Nephron progenitor cell (in vitro differentiated cells): Measurements from ENCODE around the gene SMTNL1.

ENCODE experiments used
- DNase-seq: peaks from one replicate; pipeline ENCODE4 v3.0.0; 2021
- H3K27ac Mint-ChIP-seq: 2 replicates; pipeline ENCODE4 v1.8.0; 2021; ENCODE audit warnings: mild to moderate bottlenecking, moderate library complexity, mixed read lengths
- H3K27me3 Mint-ChIP-seq: 2 replicates; pipeline ENCODE4 v1.8.0; 2021; ENCODE audit warnings: mild to moderate bottlenecking, low read depth, mixed read lengths; ENCODE audit not compliant: poor library complexity
- H3K36me3 Mint-ChIP-seq: 2 replicates; pipeline ENCODE4 v1.8.0; 2021; ENCODE audit warnings: low read depth, mixed read lengths
- H3K4me1 Mint-ChIP-seq: 2 replicates; pipeline ENCODE4 v1.8.0; 2021; ENCODE audit warnings: mixed read lengths
- H3K4me3 Mint-ChIP-seq: 2 replicates; pipeline ENCODE4 v1.8.0; 2021; ENCODE audit warnings: mild to moderate bottlenecking, moderate library complexity, mixed read lengths
- H3K9me3 Mint-ChIP-seq: 2 replicates; pipeline ENCODE4 v1.8.0; 2021; ENCODE audit warnings: mild to moderate bottlenecking, moderate library complexity, mixed read lengths
- TF ChIP-seq, protein P1 (sequence below): fragments of 200-600 bp; sonication (generic); IDR thresholded peaks from 2 replicates; pipeline ENCODE4 v1.5.0; 2021; ENCODE audit warnings: antibody characterized with exemption

SMTNL1 gene

DNA sequence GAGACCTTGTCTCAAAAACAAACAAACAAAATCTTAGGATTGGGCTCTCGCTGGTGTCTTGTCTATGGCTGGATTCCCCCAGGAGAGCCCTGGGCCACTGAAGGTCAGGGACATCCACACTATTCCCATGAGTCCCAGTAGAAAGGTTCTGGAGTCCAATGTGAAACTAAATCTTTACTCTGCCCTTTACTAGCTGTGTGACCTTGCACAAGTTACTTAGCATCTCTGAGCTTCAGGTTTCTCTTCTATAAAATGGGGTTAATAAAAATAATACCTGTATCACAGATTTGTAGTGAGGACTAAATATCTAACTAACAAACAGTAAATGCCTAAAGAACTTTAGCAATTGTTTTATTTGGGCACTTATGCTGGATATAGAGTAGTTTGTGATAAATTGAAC lies 30.9 kb upstream of the SMTNL1 start:
- Mint-ChIP-seq H3K4me1 (peaks cover 8% of the 10 kb centered on the region), H3K4me3 (no peak overlapping the region), H3K27ac (no peak overlapping the region), H3K9me3 (no peaks in the 10 kb centered on the region), H3K27me3 (peaks cover 7% of the 10 kb centered on the region), H3K36me3 (no peaks in the 10 kb centered on the region)
- TF ChIP-seq, protein P1, sequence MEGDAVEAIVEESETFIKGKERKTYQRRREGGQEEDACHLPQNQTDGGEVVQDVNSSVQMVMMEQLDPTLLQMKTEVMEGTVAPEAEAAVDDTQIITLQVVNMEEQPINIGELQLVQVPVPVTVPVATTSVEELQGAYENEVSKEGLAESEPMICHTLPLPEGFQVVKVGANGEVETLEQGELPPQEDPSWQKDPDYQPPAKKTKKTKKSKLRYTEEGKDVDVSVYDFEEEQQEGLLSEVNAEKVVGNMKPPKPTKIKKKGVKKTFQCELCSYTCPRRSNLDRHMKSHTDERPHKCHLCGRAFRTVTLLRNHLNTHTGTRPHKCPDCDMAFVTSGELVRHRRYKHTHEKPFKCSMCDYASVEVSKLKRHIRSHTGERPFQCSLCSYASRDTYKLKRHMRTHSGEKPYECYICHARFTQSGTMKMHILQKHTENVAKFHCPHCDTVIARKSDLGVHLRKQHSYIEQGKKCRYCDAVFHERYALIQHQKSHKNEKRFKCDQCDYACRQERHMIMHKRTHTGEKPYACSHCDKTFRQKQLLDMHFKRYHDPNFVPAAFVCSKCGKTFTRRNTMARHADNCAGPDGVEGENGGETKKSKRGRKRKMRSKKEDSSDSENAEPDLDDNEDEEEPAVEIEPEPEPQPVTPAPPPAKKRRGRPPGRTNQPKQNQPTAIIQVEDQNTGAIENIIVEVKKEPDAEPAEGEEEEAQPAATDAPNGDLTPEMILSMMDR = no peak
- no peak for DNase-seq

DNA sequence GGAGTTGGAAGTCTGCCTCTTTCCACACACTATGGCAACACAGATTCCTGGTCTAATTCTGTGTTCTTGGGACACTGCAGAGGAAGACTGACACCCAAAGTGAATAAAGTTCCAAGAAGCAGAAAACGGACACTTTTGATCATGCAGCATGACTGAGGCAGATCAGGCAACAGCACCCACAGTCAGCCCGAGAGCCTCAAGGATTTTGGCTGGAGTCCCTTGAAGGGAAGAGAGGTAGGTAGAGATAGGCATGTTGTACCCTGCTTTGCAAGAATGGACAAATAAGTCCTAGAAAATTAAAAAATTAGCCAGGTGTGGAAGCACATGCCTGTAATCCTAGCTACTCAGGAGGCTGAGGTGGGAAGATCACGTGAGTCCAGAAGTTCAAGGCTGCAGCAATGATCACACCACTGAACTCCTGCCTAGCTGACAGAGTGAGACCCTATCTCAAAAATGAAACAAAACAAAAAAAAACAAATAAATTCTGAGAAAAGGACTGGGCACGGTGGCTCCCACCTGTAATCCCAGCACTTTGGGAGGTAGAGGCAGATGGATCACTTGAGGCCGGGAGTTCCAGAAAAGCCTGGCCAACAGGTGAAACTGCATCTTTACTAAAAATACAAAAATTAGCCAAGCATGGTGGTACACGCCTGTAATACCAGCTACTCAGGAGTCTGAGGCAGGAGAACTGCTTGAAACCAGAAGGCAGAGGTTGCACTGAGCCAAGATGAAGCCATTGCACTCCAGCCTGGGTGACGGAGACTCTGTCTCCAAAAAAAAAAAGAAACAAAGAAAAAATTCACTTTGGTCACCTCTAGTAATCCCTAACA lies 28.8 kb upstream of the SMTNL1 start:
- Mint-ChIP-seq H3K27ac (no peak overlapping the region), H3K9me3 (no peaks in the 10 kb centered on the region), H3K4me1 (peaks cover 2% of the 10 kb centered on the region), H3K4me3 (no peak overlapping the region), H3K36me3 (no peaks in the 10 kb centered on the region), H3K27me3 (peaks cover 10% of the 10 kb centered on the region)
- TF ChIP-seq, protein P1 = no peak
- no peak for DNase-seq

DNA sequence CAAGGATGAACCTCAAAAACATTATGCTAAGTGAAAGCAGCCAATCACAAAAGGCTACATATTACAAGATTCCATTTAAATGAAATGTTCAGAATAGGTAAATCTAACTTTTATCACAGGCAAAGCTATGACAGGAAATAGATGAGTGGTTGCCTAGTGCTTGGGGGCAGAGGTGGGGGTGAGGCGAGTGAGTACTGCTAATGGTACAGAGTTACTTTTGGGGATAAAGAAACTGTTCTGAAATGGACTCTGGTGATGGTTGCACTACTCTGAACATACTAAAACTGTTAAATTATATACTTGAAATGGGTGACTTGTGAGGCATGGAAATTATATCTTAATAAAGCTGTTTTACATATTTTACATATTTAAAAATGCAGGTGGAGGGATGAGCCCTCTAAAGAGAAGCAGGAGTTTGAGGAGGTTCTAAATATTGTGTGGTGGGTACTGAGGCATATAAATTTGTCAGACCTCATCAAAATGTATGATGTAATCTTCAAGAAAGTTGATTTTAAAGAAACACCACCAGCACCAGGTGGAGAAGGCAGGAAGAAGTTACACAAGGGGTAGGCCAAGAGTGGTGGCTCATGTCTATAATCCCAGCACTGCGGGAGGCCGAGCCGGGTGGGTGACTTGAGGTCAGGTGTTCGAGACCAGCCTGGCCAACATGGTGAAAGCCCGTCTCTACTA lies 25.5 kb upstream of the SMTNL1 start:
- Mint-ChIP-seq H3K36me3 (no peaks in the 10 kb centered on the region), H3K27me3 (peaks cover 22% of the 10 kb centered on the region), H3K9me3 (no peaks in the 10 kb centered on the region), H3K4me1 (peaks cover 12% of the 10 kb centered on the region), H3K27ac (no peak overlapping the region), H3K4me3 (no peak overlapping the region)
- DNase-seq = no peak
- TF ChIP-seq, protein P1 = no peak

DNA sequence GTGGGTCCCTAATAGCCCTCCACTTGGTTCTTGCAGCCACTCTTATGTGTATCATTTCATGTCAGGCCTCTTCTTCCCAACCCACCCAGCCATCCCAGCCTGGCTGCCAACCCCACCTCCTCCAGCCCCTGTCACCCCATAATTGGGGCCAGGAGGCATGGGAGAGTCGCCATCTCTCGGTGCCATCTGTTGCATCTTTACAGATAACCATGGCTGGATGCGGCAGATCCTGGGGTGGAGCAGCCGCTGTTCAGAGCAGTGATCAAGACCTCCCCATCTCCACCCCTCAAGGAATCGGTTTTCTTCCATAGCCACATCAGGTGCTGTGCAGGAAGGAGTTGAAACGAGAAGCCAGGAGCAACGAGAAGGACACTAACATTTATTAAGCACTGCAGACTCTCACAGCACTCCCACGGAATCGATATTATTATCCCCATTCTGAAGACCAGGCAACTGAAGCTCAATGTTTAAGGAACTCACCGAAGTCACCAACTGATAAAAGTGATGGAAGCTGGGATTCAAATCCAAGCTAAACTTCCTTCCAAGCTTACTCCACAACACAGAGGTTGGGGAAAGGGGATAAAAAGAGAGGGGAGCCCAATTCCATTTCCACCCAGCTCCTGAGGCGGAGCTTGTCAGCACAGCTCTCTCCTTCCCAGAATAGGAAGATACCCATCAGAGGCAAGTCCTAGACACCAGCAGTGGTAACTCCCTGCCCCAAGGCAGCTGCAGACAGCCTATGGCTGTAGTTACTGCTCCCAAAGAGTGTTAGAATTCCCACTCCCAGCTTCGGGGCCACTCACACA lies 24.5 kb upstream of the SMTNL1 start:
- no peaks in the 10 kb centered on the region for H3K36me3 Mint-ChIP-seq
- H3K27me3 Mint-ChIP-seq = peaks cover 31% of the 10 kb centered on the region
- TF ChIP-seq, protein P1 = no peak
- H3K9me3 Mint-ChIP-seq = no peaks in the 10 kb centered on the region
- no peak for DNase-seq
- H3K4me1 Mint-ChIP-seq = peaks cover 12% of the 10 kb centered on the region
- H3K27ac Mint-ChIP-seq = no peak overlapping the region
- no peak overlapping the region for H3K4me3 Mint-ChIP-seq

DNA sequence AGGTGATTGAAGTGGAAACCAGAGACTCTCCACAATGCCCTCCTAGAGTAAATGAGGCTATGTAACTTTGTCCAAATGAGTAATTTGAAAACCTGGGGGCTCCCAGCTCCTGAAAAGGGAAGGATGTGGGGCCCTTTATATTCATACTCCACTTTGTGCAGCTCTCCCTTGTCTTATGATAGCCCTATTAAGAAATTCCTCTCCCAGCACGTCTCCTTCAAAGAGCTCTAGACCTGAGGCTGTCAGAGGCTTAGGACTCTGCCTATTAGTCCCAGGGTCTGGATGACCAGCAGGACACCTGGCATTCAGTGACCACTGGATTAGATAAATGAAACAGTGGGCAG lies 24.0 kb upstream of the SMTNL1 start:
- TF ChIP-seq, protein P1 = no peak
- Mint-ChIP-seq H3K4me3 (peak overlapping the region; percentile 75), H3K36me3 (no peaks in the 10 kb centered on the region), H3K27me3 (peaks cover 34% of the 10 kb centered on the region), H3K9me3 (no peaks in the 10 kb centered on the region), H3K4me1 (peaks cover 12% of the 10 kb centered on the region), H3K27ac (no peak overlapping the region)
- no peak for DNase-seq
